ENCODE data around the gene MORN3.

DNA sequence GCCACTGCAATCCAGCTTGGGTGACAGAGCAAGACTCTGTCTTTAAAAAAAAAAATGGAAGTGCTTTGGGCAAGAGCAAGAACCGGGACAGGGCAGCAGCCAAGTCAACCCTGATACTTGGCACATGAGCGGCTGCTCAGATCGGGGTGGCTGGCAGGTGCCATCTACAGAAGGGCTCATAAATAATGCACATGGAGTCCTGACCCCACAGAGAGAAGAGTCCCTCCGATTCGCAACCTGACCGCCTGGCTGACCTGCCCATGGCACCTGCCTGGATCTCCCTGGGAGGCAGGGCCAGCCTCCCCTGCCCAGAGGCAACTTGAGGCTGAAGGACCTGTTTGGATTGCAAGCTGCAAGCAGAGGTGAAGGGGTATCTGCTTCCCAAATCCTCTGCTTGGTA lies 33.5 kb upstream of the MORN3 start:
- TF ChIP-seq, protein P1, sequence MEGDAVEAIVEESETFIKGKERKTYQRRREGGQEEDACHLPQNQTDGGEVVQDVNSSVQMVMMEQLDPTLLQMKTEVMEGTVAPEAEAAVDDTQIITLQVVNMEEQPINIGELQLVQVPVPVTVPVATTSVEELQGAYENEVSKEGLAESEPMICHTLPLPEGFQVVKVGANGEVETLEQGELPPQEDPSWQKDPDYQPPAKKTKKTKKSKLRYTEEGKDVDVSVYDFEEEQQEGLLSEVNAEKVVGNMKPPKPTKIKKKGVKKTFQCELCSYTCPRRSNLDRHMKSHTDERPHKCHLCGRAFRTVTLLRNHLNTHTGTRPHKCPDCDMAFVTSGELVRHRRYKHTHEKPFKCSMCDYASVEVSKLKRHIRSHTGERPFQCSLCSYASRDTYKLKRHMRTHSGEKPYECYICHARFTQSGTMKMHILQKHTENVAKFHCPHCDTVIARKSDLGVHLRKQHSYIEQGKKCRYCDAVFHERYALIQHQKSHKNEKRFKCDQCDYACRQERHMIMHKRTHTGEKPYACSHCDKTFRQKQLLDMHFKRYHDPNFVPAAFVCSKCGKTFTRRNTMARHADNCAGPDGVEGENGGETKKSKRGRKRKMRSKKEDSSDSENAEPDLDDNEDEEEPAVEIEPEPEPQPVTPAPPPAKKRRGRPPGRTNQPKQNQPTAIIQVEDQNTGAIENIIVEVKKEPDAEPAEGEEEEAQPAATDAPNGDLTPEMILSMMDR (IDR thresholded peaks at IDR 0.05) = no peak
- TF ChIP-seq POLR2A (IDR thresholded peaks at IDR 0.05) = no peak

Data from adrenal gland (tissue), 5 donors.